Colonic mucosa (tissue), 4 donors: ENCODE results near the gene XKR3. TPM values are rescaled to one million over a fixed set of nuclear protein-coding genes. Genes with fewer than 3 reads are reported as not detected.

Source experiments
- DNase-seq: peaks from one replicate; pipeline ENCODE4 v3.0.0-alpha.2; 2020
- H3K27ac ChIP-seq: fragments of 200-600 bp; one replicate; pipeline ENCODE4 v1.8.0; 2021
- H3K27me3 ChIP-seq: fragments of 200-600 bp; one replicate; pipeline ENCODE4 v1.8.0; 2021
- H3K36me3 ChIP-seq: fragments of 200-600 bp; one replicate; pipeline ENCODE4 v1.8.0; 2021
- H3K4me1 ChIP-seq: fragments of 200-600 bp; one replicate; pipeline ENCODE4 v1.8.0; 2021; ENCODE audit warnings: mild to moderate bottlenecking
- H3K4me3 ChIP-seq: fragments of 200-600 bp; one replicate; pipeline ENCODE4 v1.8.0; 2021
- H3K9ac ChIP-seq, 2 donors: one replicate each; pipeline ENCODE4 v1.7.0; 2013; ENCODE audit warnings: control low read depth in 2 of 2, low read depth in 2 of 2, low read length in 2 of 2
- H3K9me3 ChIP-seq: fragments of 200-600 bp; one replicate; pipeline ENCODE4 v1.8.0; 2021
- intact Hi-C: fragments of 100-400 bp; cut with DNase I; formaldehyde crosslinking; loops from one replicate; pipeline ENCODE4 v1.14.1; 2022
- total RNA-seq, 2 donors: library from RNA; stranded (reverse); fragmentation: NEBNext Ultra II Directional in 1 of 2; extraction: Animal tissue kit (Norgen Biotek cat#: 25700) in 1 of 2; gene quantifications; one replicate each; pipeline ENCODE4 v1.2.1, GENCODE V29; 2021
- TF ChIP-seq, protein P1 (sequence below): fragments of 200-600 bp; IDR thresholded peaks from one replicate; pipeline ENCODE4 v1.8.0; 2022; ENCODE audit warnings: antibody characterized with exemption, mild to moderate bottlenecking
- donor health status: healthy.
- donor health status: DM: no; HTN: no; CAD: no.
- donor health status: DM: no; HTN: no; CAD: no.

The XKR3 gene
- total RNA-seq, 2 donors from 2014 or later = not detected

- TF ChIP-seq, protein P1, sequence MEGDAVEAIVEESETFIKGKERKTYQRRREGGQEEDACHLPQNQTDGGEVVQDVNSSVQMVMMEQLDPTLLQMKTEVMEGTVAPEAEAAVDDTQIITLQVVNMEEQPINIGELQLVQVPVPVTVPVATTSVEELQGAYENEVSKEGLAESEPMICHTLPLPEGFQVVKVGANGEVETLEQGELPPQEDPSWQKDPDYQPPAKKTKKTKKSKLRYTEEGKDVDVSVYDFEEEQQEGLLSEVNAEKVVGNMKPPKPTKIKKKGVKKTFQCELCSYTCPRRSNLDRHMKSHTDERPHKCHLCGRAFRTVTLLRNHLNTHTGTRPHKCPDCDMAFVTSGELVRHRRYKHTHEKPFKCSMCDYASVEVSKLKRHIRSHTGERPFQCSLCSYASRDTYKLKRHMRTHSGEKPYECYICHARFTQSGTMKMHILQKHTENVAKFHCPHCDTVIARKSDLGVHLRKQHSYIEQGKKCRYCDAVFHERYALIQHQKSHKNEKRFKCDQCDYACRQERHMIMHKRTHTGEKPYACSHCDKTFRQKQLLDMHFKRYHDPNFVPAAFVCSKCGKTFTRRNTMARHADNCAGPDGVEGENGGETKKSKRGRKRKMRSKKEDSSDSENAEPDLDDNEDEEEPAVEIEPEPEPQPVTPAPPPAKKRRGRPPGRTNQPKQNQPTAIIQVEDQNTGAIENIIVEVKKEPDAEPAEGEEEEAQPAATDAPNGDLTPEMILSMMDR = no peak
- H3K9me3 ChIP-seq = no peaks in the 10 kb centered on the region
- no peak for DNase-seq
- no peak overlapping the region for H3K9ac ChIP-seq
- no peaks in the 10 kb centered on the region for H3K4me1 ChIP-seq
- H3K4me3 ChIP-seq = no peak overlapping the region
- no peaks in the 10 kb centered on the region for H3K27me3 ChIP-seq
- no peaks in the 10 kb centered on the region for H3K36me3 ChIP-seq
- intact Hi-C loops = no loop called here
- no peak overlapping the region for H3K27ac ChIP-seq
These were observed 31.4 kb downstream of the XKR3 start for GRCh38 chr22:16793831-16794230.

GRCh38 chr22:16789860-16790493 is 35.2 kb downstream of the XKR3 start:
- TF ChIP-seq, protein P1 = no peak
- no peaks in the 10 kb centered on the region for H3K36me3 ChIP-seq
- DNase-seq = no peak

GRCh38 chr22:16783930-16784354 is 41.3 kb downstream of the XKR3 start:
- no peaks in the 10 kb centered on the region for H3K4me1 ChIP-seq
- DNase-seq = no peak
- no peaks in the 10 kb centered on the region for H3K27me3 ChIP-seq
- H3K9me3 ChIP-seq = no peaks in the 10 kb centered on the region
- no peak overlapping the region for H3K9ac ChIP-seq
- intact Hi-C loops = no loop called here
- H3K36me3 ChIP-seq = no peaks in the 10 kb centered on the region
- no peak overlapping the region for H3K27ac ChIP-seq
- TF ChIP-seq, protein P1 = no peak
- H3K4me3 ChIP-seq = no peak overlapping the region

More at GRCh38 chr22:16789860-16790493, 35.2 kb downstream of the XKR3 start:
- no peak overlapping the region for H3K9ac ChIP-seq
- H3K27ac ChIP-seq = no peak overlapping the region
- no peaks in the 10 kb centered on the region for H3K4me1 ChIP-seq
- H3K4me3 ChIP-seq = no peak overlapping the region
- H3K9me3 ChIP-seq = no peaks in the 10 kb centered on the region
- H3K27me3 ChIP-seq = no peaks in the 10 kb centered on the region
- intact Hi-C loops = no loop called here

GRCh38 chr22:16783453-16783852 is 41.8 kb downstream of the XKR3 start:
- no peak overlapping the region for H3K27ac ChIP-seq
- intact Hi-C loops = no loop called here

GRCh38 chr22:16781764-16782329 is 43.4 kb downstream of the XKR3 start:
- no peaks in the 10 kb centered on the region for H3K9me3 ChIP-seq

More at GRCh38 chr22:16783453-16783852, 41.8 kb downstream of the XKR3 start:
- TF ChIP-seq, protein P1 = no peak
- DNase-seq = no peak
- Histone ChIP-seq H3K27me3 (no peaks in the 10 kb centered on the region), H3K4me3 (no peak overlapping the region), H3K4me1 (no peaks in the 10 kb centered on the region), H3K36me3 (no peaks in the 10 kb centered on the region), H3K9ac (no peak overlapping the region), H3K9me3 (no peaks in the 10 kb centered on the region)

More at GRCh38 chr22:16781764-16782329, 43.4 kb downstream of the XKR3 start:
- no peaks in the 10 kb centered on the region for H3K36me3 ChIP-seq
- no peak overlapping the region for H3K4me3 ChIP-seq
- no peak overlapping the region for H3K9ac ChIP-seq
- no peak for DNase-seq
- H3K27ac ChIP-seq = no peak overlapping the region
- H3K27me3 ChIP-seq = no peaks in the 10 kb centered on the region
- no peaks in the 10 kb centered on the region for H3K4me1 ChIP-seq
- TF ChIP-seq, protein P1 = no peak
- intact Hi-C loops = no loop called here
